Measurements from ENCODE around the gene RB1. TPM values are rescaled to one million over a fixed set of nuclear protein-coding genes. Genes with fewer than 3 reads are reported as not detected.

RB1 gene
- 14.9 TPM for polyA plus RNA-seq (2012; ENCODE audit: missing spikeins)

GRCh38 chr13:48303359-48304142 is at the start of gene RB1:
Gene RB1 (plus strand): TSS chr13:48303751. CDS start chr13:48303913, 162 bp downstream.
- FAIRE-seq: peak; percentile 95
- TF ChIP-seq TAF1 (IDR thresholded peaks at IDR 0.05; ENCODE audit: borderline replicate concordance, low read depth, low read length) (peak; percentile 30; the same call in 1 of the 2 replicates), POLR2A (IDR thresholded peaks at IDR 0.05; ENCODE audit: low read depth, low read length) (peak; percentile 60; the same call in 1 of the 2 replicates), POLR2AphosphoS5 (IDR thresholded peaks at IDR 0.05; ENCODE audit: low read depth, low read length) (no peak)
- peak; percentile 69 for DNase-seq (ENCODE audit: insufficient read length)

DNA sequence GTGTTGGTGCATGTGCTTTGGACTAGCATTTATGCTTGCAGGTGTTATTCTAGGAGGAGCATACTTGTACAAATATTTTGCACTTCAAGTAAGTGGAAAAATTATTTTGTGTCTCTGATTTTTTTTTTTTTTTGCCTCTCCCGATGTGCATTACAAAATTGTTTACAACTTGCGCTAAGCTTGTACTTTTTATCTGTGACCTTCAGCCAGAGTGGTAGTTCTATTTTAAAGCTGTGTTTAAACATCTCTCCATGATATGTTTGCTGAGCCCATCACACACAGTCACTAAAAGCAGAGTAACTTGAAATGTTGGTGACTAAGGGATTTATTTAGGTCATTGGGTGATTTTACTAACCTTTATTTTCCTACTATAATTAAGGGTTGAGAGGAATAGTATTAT is 49.7 kb upstream of the RB1 start:
- DNase-seq (ENCODE audit: insufficient read length) (no peak), FAIRE-seq (no peak)
- no peak for TF ChIP-seq POLR2AphosphoS5 (IDR thresholded peaks at IDR 0.05; ENCODE audit: low read depth, low read length)
- TF ChIP-seq TAF1 (IDR thresholded peaks at IDR 0.05; ENCODE audit: borderline replicate concordance, low read depth, low read length): no peak
- no peak for TF ChIP-seq POLR2A (IDR thresholded peaks at IDR 0.05; ENCODE audit: low read depth, low read length)

GRCh38 chr13:48255090-48255489 is 48.5 kb upstream of the RB1 start:
- TF ChIP-seq POLR2A (IDR thresholded peaks at IDR 0.05; ENCODE audit: low read depth, low read length) (no peak), TAF1 (IDR thresholded peaks at IDR 0.05; ENCODE audit: borderline replicate concordance, low read depth, low read length) (no peak), POLR2AphosphoS5 (IDR thresholded peaks at IDR 0.05; ENCODE audit: low read depth, low read length) (no peak)
- DNase-seq (ENCODE audit: insufficient read length) (no peak), FAIRE-seq (no peak)

- FAIRE-seq: no peak
- no peak for TF ChIP-seq TAF1 (IDR thresholded peaks at IDR 0.05; ENCODE audit: borderline replicate concordance, low read depth, low read length)
- no peak for TF ChIP-seq POLR2A (IDR thresholded peaks at IDR 0.05; ENCODE audit: low read depth, low read length)
- TF ChIP-seq POLR2AphosphoS5 (IDR thresholded peaks at IDR 0.05; ENCODE audit: low read depth, low read length): no peak
- no peak for DNase-seq (ENCODE audit: insufficient read length)
These were observed 47.6 kb upstream of the RB1 start for GRCh38 chr13:48255954-48256353.

- FAIRE-seq: no peak
- no peak for DNase-seq (ENCODE audit: insufficient read length)
- no peak for TF ChIP-seq POLR2A (IDR thresholded peaks at IDR 0.05; ENCODE audit: low read depth, low read length)
- no peak for TF ChIP-seq POLR2AphosphoS5 (IDR thresholded peaks at IDR 0.05; ENCODE audit: low read depth, low read length)
- no peak for TF ChIP-seq TAF1 (IDR thresholded peaks at IDR 0.05; ENCODE audit: borderline replicate concordance, low read depth, low read length)
These were observed 45.5 kb upstream of the RB1 start for GRCh38 chr13:48258002-48258401.

GRCh38 chr13:48258430-48258829 is 45.1 kb upstream of the RB1 start:
- TF ChIP-seq POLR2AphosphoS5 (IDR thresholded peaks at IDR 0.05; ENCODE audit: low read depth, low read length) (no peak), TAF1 (IDR thresholded peaks at IDR 0.05; ENCODE audit: borderline replicate concordance, low read depth, low read length) (no peak), POLR2A (IDR thresholded peaks at IDR 0.05; ENCODE audit: low read depth, low read length) (no peak)
- FAIRE-seq (peak; percentile 56), DNase-seq (ENCODE audit: insufficient read length) (no peak)

- no peak for TF ChIP-seq TAF1 (IDR thresholded peaks at IDR 0.05; ENCODE audit: borderline replicate concordance, low read depth, low read length)
- FAIRE-seq (no peak), DNase-seq (ENCODE audit: insufficient read length) (no peak)
These were observed 42.6 kb upstream of the RB1 start for GRCh38 chr13:48260970-48261369.

DNA sequence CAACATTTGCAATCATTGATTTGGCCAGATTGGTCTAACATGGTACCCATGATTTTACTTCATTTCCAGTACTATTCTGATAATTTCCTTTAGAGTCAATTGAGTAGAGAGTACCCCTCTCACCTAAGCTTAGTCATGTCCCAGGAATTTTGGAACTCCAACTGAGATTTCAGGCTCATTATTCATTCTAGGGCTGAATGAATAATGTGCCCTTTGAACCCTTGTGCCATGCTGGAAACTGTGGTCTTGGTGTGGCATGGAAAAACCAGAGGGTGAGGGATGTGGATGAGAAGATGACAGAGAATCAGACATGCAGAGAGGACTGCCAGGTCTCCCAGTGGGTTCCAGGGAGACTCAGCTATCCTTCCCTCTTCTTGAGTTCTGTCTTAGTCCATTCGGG is 40.4 kb upstream of the RB1 start:
- no peak for DNase-seq (ENCODE audit: insufficient read length)
- no peak for FAIRE-seq
- TF ChIP-seq POLR2A (IDR thresholded peaks at IDR 0.05; ENCODE audit: low read depth, low read length) (no peak), POLR2AphosphoS5 (IDR thresholded peaks at IDR 0.05; ENCODE audit: low read depth, low read length) (no peak), TAF1 (IDR thresholded peaks at IDR 0.05; ENCODE audit: borderline replicate concordance, low read depth, low read length) (no peak)

GRCh38 chr13:48264058-48264457 is 39.5 kb upstream of the RB1 start:
- TF ChIP-seq TAF1 (IDR thresholded peaks at IDR 0.05; ENCODE audit: borderline replicate concordance, low read depth, low read length) (no peak), POLR2AphosphoS5 (IDR thresholded peaks at IDR 0.05; ENCODE audit: low read depth, low read length) (no peak), POLR2A (IDR thresholded peaks at IDR 0.05; ENCODE audit: low read depth, low read length) (no peak)
- no peak for DNase-seq (ENCODE audit: insufficient read length)

DNA sequence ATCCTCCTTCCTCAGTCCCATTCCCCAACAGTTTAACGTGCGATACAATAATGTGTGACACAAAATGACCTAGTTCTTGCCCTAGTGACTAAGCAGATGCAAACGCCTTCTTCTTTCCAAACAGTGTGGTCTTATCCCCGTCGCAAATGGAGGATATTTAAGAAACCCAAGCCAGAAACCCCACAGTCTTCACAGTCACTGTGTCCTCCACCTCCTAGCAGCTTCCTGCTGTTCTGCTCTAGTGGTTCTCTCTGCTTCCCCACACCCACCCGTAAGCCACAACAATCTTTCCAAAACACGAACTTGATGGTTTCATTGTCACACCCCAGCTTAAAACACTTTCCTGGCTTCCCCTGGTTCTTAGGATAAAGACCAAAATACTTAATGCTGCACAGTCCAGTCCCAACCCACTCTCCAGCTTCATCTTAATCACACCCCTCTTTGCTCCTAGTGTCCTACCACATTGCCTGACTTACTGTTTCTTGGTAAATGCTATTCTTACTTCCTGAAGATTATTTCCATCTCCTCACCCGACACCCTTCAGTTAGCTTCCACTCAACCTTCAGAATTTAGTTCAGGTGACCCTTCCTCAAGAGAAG is 38.2 kb upstream of the RB1 start:
- no peak for TF ChIP-seq TAF1 (IDR thresholded peaks at IDR 0.05; ENCODE audit: borderline replicate concordance, low read depth, low read length)
- TF ChIP-seq POLR2AphosphoS5 (IDR thresholded peaks at IDR 0.05; ENCODE audit: low read depth, low read length): no peak
- TF ChIP-seq POLR2A (IDR thresholded peaks at IDR 0.05; ENCODE audit: low read depth, low read length): no peak
- FAIRE-seq: no peak
- DNase-seq (ENCODE audit: insufficient read length): no peak

More at GRCh38 chr13:48264058-48264457, 39.5 kb upstream of the RB1 start:
- FAIRE-seq: no peak

GRCh38 chr13:48266150-48266549 is 37.4 kb upstream of the RB1 start:
- DNase-seq (ENCODE audit: insufficient read length) (no peak), FAIRE-seq (no peak)
- TF ChIP-seq POLR2AphosphoS5 (IDR thresholded peaks at IDR 0.05; ENCODE audit: low read depth, low read length): no peak
- no peak for TF ChIP-seq TAF1 (IDR thresholded peaks at IDR 0.05; ENCODE audit: borderline replicate concordance, low read depth, low read length)
- no peak for TF ChIP-seq POLR2A (IDR thresholded peaks at IDR 0.05; ENCODE audit: low read depth, low read length)

Data from GM12892 (cell line).